ENCODE measurements around the gene CFAP53.

- TF ChIP-seq EZH2 (optimal IDR thresholded peaks at IDR 0.05; ENCODE audit: low read depth, low read length), result no peak
- TF ChIP-seq, protein P1, sequence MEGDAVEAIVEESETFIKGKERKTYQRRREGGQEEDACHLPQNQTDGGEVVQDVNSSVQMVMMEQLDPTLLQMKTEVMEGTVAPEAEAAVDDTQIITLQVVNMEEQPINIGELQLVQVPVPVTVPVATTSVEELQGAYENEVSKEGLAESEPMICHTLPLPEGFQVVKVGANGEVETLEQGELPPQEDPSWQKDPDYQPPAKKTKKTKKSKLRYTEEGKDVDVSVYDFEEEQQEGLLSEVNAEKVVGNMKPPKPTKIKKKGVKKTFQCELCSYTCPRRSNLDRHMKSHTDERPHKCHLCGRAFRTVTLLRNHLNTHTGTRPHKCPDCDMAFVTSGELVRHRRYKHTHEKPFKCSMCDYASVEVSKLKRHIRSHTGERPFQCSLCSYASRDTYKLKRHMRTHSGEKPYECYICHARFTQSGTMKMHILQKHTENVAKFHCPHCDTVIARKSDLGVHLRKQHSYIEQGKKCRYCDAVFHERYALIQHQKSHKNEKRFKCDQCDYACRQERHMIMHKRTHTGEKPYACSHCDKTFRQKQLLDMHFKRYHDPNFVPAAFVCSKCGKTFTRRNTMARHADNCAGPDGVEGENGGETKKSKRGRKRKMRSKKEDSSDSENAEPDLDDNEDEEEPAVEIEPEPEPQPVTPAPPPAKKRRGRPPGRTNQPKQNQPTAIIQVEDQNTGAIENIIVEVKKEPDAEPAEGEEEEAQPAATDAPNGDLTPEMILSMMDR (IDR thresholded peaks at IDR 0.05; ENCODE audit: low read length), result no peak
- TF ChIP-seq EZH2phosphoT487 (IDR thresholded peaks at IDR 0.05; ENCODE audit: low read length), result no peak
Observed at GRCh38 chr18:50274941-50275340, 8.6 kb upstream of the CFAP53 start.
